ENCODE results near the gene ERP29. TPM values are rescaled to one million over a fixed set of nuclear protein-coding genes. Genes with fewer than 3 reads are reported as not detected.
"Not testable (repeated sequence)": the region's sequence is repeated elsewhere in the genome, so short reads cannot be mapped to it uniquely, and the experiment has no call there.

ERP29 gene
- total RNA-seq, 1 donor from 2014 or later, result 43.3 TPM

DNA sequence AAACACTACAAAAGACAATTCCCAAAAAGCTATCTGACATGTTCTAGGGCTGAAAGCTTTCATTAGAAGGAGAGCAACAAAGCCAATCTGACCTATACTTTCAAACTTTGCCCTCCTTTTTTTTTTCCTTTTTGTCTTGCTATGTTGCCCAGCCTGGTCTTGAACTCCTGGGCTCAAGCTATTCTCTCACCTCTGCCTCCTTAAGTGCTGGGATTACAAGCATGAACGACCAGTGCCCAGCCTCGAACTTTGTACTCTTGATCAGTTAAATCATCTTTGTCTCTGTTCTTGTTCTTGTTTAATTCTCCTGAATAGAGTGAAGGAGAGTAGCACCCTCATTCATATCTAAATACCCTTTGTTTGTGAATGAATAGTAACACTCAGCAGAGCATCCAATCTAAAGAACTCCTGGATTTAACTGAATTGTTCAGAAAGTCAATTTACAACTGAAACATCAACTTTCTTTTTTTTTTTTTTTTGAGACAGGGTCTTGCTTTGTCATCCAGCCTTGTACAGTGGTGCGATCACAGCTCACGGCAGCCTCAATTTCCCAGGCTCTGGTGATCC is 22.1 kb downstream of the ERP29 start:
- no peak for DNase-seq (ENCODE audit: low read depth)

DNA sequence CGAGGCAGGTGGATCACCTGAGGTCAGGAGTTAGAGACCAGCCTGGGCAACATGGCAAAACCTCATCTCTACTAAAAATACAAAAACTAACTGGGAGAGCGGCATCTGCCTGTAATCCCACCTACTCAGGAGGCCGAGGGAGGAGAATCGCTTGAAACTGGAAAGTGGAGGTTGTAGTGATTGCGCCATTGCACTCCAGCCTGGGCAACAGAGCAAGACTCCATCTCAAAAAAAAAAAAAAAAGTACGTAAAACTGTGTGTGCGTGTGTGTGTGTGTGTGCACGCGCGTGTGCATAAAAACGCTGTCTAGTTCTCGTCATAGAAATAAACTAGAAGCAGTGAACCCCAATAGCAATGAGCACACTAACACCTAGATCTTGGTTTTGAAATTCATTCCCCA is 23.4 kb downstream of the ERP29 start:
- DNase-seq (ENCODE audit: low read depth), result not testable (repeated sequence)

DNA sequence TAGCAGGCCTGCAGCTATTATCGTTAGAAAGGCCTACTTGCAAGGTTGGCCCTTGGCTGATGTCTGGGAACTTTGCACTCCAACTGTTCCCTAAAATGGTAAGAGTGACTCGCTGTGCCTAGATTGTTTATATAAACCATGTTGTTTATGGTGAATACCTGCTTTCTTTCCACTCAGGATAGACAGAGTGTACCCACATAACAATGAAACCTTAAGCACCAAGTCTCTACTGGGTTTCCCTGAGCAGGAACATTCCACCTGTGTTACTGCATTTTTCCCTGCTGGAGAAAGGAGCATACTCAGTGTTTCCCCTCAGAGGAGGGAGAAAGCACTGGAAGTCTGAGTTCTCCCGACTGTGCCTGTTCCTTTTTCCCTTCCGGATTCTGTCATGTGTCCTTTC is 32.8 kb downstream of the ERP29 start:
- no peak for DNase-seq (ENCODE audit: low read depth)

- no peak for DNase-seq (ENCODE audit: low read depth)
Observed at GRCh38 chr12:112049351-112049750, 36.1 kb downstream of the ERP29 start.

DNA sequence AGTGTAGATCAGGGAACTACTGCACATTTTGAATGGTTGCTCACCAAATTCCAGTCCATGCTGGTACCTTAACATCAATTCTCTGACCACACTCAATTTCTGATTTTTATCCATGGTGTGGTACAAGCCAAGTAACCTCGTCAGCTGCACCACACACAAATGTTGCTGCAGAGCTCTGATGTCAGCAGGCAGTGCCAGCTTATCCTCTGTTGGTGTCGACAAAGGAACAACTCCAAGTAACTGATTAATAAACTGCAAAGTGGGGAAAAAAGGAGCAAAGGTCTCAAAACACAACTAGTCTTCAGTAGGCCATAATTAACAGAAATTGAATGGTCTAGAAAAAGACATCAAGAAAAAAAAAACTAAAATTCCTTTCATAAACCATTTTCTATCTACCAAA is 47.9 kb downstream of the ERP29 start:
- DNase-seq (ENCODE audit: low read depth), result no peak

DNA sequence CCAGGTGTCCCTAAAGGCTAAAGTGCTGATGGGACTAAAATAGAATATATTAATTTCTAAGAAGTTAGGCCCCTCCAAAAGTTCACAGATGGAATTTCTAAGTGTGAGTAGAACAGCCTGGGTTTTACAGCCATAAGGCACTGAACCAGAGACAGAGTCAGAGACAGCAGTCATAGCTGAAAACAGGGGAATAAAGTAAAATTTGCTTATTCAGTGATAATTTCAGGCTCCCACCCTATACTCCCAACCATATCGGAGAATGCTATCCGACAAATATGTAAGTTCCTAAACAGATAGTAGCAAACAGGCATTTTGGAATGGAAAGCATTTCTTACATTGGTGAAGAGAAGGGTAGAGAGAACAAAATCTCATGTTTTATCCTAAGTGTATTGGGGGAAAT is 50.0 kb downstream of the ERP29 start:
- DNase-seq (ENCODE audit: low read depth), result no peak

GRCh38 chr12:112066566-112066965 is 53.3 kb downstream of the ERP29 start:
- DNase-seq (ENCODE audit: low read depth), result no peak

Small RNAs within 50 kb of the gene (microRNA-seq; reads per million reads assigned to microRNA genes)
- 0.65 reads per million for gene MIR3657

Other genes starting within 250 kb of the ERP29 start
- gene ALDH2, start 246.5 kb upstream of the ERP29 start, total RNA-seq, result 2.7 and 3.2 TPM in 2 replicates
- gene MAPKAPK5, start 171.2 kb upstream of the ERP29 start, total RNA-seq, result 45.4 and 64.4 TPM in 2 replicates
- gene TMEM116, start 261 bp upstream of the ERP29 start, total RNA-seq, result 10.9 and 11.4 TPM in 2 replicates
- 28.7 and 40.9 TPM in 2 replicates for gene NAA25, start 95.4 kb downstream of the ERP29 start, total RNA-seq
- gene TRAFD1, start 112.1 kb downstream of the ERP29 start, total RNA-seq, result 44.0 and 56.9 TPM in 2 replicates

Data from myocyte (in vitro differentiated cells).